ENCODE measurements around the gene CEP72.
"Not testable (repeated sequence)": the region's sequence is repeated elsewhere in the genome, so short reads cannot be mapped to it uniquely, and the experiment has no call there.

The CEP72 gene

GRCh38 chr5:611731-612486 lies at the start of gene CEP72:
Gene CEP72, plus strand, starts transcription at chr5:612340. Its CDS starts 22 bp downstream, at chr5:612362.
- no peak for DNase-seq

- no peak for DNase-seq
These were observed 46.2 kb upstream of the CEP72 start for GRCh38 chr5:565782-566440.

GRCh38 chr5:566636-567309 lies 45.4 kb upstream of the CEP72 start:
- DNase-seq = no peak

GRCh38 chr5:567664-568060 lies 44.5 kb upstream of the CEP72 start:
- no peak for DNase-seq

GRCh38 chr5:568061-568781 lies 43.9 kb upstream of the CEP72 start:
- no peak for DNase-seq

- DNase-seq = no peak
These were observed 43.3 kb upstream of the CEP72 start for GRCh38 chr5:568809-569208.

- DNase-seq = no peak
These were observed 42.7 kb upstream of the CEP72 start for GRCh38 chr5:569358-569867.

GRCh38 chr5:569868-570361 lies 42.2 kb upstream of the CEP72 start:
- DNase-seq = no peak

- DNase-seq = no peak
These were observed 41.7 kb upstream of the CEP72 start for GRCh38 chr5:570446-570845.

GRCh38 chr5:570886-571285 lies 41.3 kb upstream of the CEP72 start:
- DNase-seq = no peak

- no peak for DNase-seq
These were observed 40.3 kb upstream of the CEP72 start for GRCh38 chr5:571791-572190.

- DNase-seq = no peak
These were observed 39.6 kb upstream of the CEP72 start for GRCh38 chr5:572398-573019.

- DNase-seq = no peak
These were observed 38.9 kb upstream of the CEP72 start for GRCh38 chr5:573206-573605.

GRCh38 chr5:573976-574375 lies 38.2 kb upstream of the CEP72 start:
- no peak for DNase-seq

GRCh38 chr5:574906-575305 lies 37.2 kb upstream of the CEP72 start:
- no peak for DNase-seq

GRCh38 chr5:575636-576035 lies 36.5 kb upstream of the CEP72 start:
- no peak for DNase-seq

- DNase-seq = not testable (repeated sequence)
These were observed 34.9 kb upstream of the CEP72 start for GRCh38 chr5:577214-577613.

- no peak for DNase-seq
These were observed 34.3 kb upstream of the CEP72 start for GRCh38 chr5:577800-578199.

GRCh38 chr5:579211-579610 lies 32.9 kb upstream of the CEP72 start:
- no peak for DNase-seq

GRCh38 chr5:579746-580366 lies 32.3 kb upstream of the CEP72 start:
- DNase-seq = no peak

- DNase-seq = no peak
These were observed 31.7 kb upstream of the CEP72 start for GRCh38 chr5:580436-580835.

- no peak for DNase-seq
These were observed 30.9 kb upstream of the CEP72 start for GRCh38 chr5:581266-581665.
